Measurements from ENCODE around the gene TMEM128. TPM values are rescaled to one million over a fixed set of nuclear protein-coding genes. Genes with fewer than 3 reads are reported as not detected.

The TMEM128 gene
- total RNA-seq, 1 experiment from 2014 or later: 21.5 TPM

DNA sequence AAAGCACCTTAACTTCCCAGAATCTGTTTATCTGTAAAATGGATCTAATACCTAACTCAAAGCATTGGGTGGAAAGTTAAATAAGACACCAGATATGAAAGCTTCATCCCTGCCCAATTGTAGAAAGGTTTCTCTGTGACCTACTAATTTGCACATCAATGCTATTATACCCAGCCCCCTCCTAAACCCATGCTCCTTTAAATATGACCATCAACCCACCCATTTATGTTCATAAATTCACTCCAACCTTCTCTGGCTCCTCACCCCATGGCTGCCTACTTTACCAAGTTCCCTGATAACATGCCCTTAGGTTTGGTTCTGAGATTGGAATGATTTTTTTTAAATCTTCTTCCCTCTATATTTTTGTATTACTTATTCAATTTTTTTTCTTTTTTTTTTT is 40.1 kb upstream of the TMEM128 start:
- Histone ChIP-seq H4K8ac (replicated peaks; ENCODE audit: insufficient read length, low read depth, low read length) (no peak overlapping the region), H3K27me3 (ENCODE audit: insufficient read depth, low read length) (no peaks in the 10 kb centered on the region), H3K23me2 (ENCODE audit: insufficient read length, low read depth, low read length, poor library complexity, severe bottlenecking) (peaks cover 8% of the 10 kb centered on the region), H2BK15ac (ENCODE audit: low read depth, low read length) (no peak overlapping the region), H3K23ac (ENCODE audit: insufficient read length, low read depth, low read length) (no peak overlapping the region), H2BK20ac (ENCODE audit: low read depth, low read length, poor library complexity, severe bottlenecking) (no peak overlapping the region), H4K20me1 (ENCODE audit: control insufficient read depth, insufficient read depth, insufficient read length) (no peaks in the 10 kb centered on the region), H4K5ac (ENCODE audit: insufficient read length, low read depth, low read length) (no peak overlapping the region), H3K9me3 (ENCODE audit: control insufficient read depth, low read depth, low read length) (no peaks in the 10 kb centered on the region), H3K14ac (ENCODE audit: insufficient read depth, low read length) (no peak overlapping the region), H3T11ph (ENCODE audit: low read length) (no peak overlapping the region), H3K18ac (ENCODE audit: insufficient read length, low read depth, low read length) (no peak overlapping the region), H3K79me2 (ENCODE audit: insufficient read depth, low read length) (peaks cover 18% of the 10 kb centered on the region; the same call in 1 of the 2 replicates), H2BK5ac (ENCODE audit: insufficient read length, low read length) (no peak overlapping the region), H2AK5ac (ENCODE audit: insufficient read length, low read length) (no peak overlapping the region), H3K4me2 (ENCODE audit: insufficient read depth, insufficient read length, low read length) (no peak overlapping the region), H3K79me1 (ENCODE audit: insufficient read depth, low read depth, low read length, poor library complexity, severe bottlenecking) (peaks cover 10% of the 10 kb centered on the region), H2BK12ac (ENCODE audit: insufficient read length, low read depth, low read length) (no peak overlapping the region), H3K4ac (ENCODE audit: low read depth, low read length) (no peak overlapping the region), H2AFZ (ENCODE audit: low read length) (no peak overlapping the region), H4K91ac (ENCODE audit: insufficient read length, low read depth, low read length) (no peak overlapping the region), H3K56ac (ENCODE audit: insufficient read length, low read depth, low read length) (no peak overlapping the region), H3K4me1 (ENCODE audit: insufficient read depth, low read length) (no peaks in the 10 kb centered on the region), H3K9ac (ENCODE audit: extremely low read depth, insufficient read length, low read length) (no peak overlapping the region), H2BK120ac (ENCODE audit: low read depth, low read length, poor library complexity, severe bottlenecking) (no peak overlapping the region), H3K27ac (ENCODE audit: insufficient read length, low read depth, low read length) (no peak overlapping the region)
- DNase-seq: no peak
- Mint-ChIP-seq H3K36me3 (ENCODE audit: insufficient read depth in 1 of 3, low read depth in 3 of 3) (peaks cover 5 to 40% (median 32%) of the 10 kb centered on the region in 3 experiments; a peak in 5 of 7 replicates), H3K27me3 (ENCODE audit: low read depth) (no peaks in the 10 kb centered on the region), H3K27ac (no peak overlapping the region), H3K4me3 (peak overlapping the region; percentile 28 to 62; a peak in 3 of 5 replicates), H3K4me1 (peaks cover 24 to 31% of the 10 kb centered on the region in 2 experiments), H3K9me3 (no peaks in the 10 kb centered on the region)
- TF ChIP-seq CTCF (conservative IDR thresholded peaks at IDR 0.05): no peak
